HepG2 (cell line): ENCODE measurements around the gene SDC4. TPM values are rescaled to one million over a fixed set of nuclear protein-coding genes. Genes with fewer than 3 reads are reported as not detected.

ENCODE experiments used
- GATAD2A ChIP-seq: IDR thresholded peaks from 2 replicates; pipeline ENCODE4 v1.6.1; 2016
- RXRB ChIP-seq: IDR thresholded peaks from 2 replicates; pipeline ENCODE4 v1.6.1; 2016; ENCODE audit warnings: borderline replicate concordance, missing genetic modification reagents, missing compliant biosample characterization
- ZNF142 ChIP-seq: sonication (generic); formaldehyde crosslinking; IDR thresholded peaks from 2 replicates; pipeline ENCODE4 v1.4.0; 2020; ENCODE audit warnings: missing genetic modification reagents
- ZNF512B ChIP-seq: sonication (generic); formaldehyde crosslinking; IDR thresholded peaks from 2 replicates; pipeline ENCODE4 v1.5.1; 2020; ENCODE audit warnings: missing genetic modification reagents, mild to moderate bottlenecking, borderline replicate concordance
- ZNF513 ChIP-seq: sonication (generic); formaldehyde crosslinking; conservative IDR thresholded peaks from 2 replicates; pipeline ENCODE4 v1.5.0; 2020; ENCODE audit warnings: missing genetic modification reagents
- ZNF776 ChIP-seq: sonication (generic); formaldehyde crosslinking; IDR thresholded peaks from 2 replicates; pipeline ENCODE4 v1.4.0; 2020; ENCODE audit warnings: mild to moderate bottlenecking, missing genetic modification reagents
- ZXDC ChIP-seq: sonication (generic); formaldehyde crosslinking; IDR thresholded peaks from 2 replicates; pipeline ENCODE4 v1.5.0; 2020; ENCODE audit warnings: mild to moderate bottlenecking, missing genetic modification reagents
- polyA plus RNA-seq, 8 experiments: library from polyadenylated mRNA; depleted of rRNA in 3 of 8; stranded (reverse) in 7 of 8; unstranded in 1 of 8; fragments of >200 nt; fragmentation: Illumina TruSeq in 4 of 8; extraction: Trizol in 4 of 8; gene quantifications; 2 replicates each; pipeline versions ENCODE4 v1.2.1 to v1.2.3, GENCODE V29; 2011 to 2016; ENCODE audit warnings: low read depth in 4 of 8, missing spikeins in 1 of 8, mixed read lengths in 1 of 8; ENCODE audit not compliant: insufficient read depth in 1 of 8
- total RNA-seq, 5 experiments: library from RNA; depleted of rRNA; stranded (reverse); fragments of >200 nt; fragmentation: Illumina TruSeq; extraction: Trizol; gene quantifications; 2 replicates each; pipeline ENCODE4 v1.2.3, GENCODE V29; 2016; ENCODE audit warnings: low read depth in 1 of 5
- TF ChIP-seq, protein P1 (sequence below): sonication (generic); formaldehyde crosslinking; IDR thresholded peaks from 2 replicates; pipeline ENCODE4 v1.4.0; 2020; ENCODE audit warnings: mild to moderate bottlenecking, low read depth, missing genetic modification reagents
- TF ChIP-seq, protein P2 (sequence below): sonication (generic); formaldehyde crosslinking; IDR thresholded peaks from 2 replicates; pipeline ENCODE4 v1.4.0; 2020; ENCODE audit warnings: missing genetic modification reagents

Gene SDC4
- total and polyA plus RNA-seq, 2 of the 13 experiments (the other 11 are each of a cell fraction or from before 2014, with no cell fraction given) = 49.0 to 65.1 TPM

DNA sequence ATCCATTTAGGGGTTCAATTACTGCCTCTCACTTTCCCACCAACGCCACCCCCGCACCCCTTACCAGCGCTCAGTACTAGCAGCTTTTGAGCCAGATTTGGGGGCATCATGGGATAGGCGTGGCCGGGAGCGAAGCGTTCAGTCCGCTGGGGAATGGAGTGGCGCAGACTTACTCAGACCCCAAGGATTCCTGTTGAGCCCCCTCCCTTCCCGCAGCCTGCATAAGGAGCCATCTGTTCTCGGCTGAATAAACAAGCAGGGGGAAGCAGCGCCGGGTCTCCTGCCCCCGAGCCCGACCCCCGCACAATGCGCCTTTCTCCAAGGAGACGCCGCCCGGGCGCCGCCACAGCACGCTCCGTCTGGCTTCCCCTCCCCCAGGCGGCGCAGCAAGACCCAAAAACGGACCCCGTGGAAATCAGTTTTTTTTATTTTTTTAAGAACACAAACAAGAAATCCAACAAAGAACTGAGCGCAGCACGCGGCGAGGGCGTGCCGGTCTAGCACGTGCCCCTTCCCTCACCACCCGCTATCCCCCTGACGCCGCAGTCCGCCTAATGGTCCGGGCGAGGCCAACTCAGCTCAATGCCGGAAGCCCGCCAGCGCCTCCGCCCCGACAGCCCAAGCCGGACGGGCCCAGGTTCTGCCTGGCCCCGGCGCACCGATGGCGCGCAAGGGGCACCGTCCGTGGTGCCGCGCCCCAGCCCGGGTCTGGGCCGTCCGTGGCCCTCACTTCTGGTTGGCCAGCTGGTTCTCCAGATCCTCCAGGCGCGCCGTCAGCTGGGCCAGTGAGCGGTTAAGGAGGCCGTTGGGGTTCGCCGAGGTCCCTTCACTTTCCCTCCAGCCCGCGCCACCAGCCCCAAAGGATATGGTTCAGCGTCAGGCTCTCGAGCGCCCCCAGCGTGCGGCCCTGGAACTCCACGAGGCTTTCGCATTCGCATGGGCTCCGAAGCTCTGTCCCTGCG, 54.9 kb downstream of the SDC4 start (continued):
- TF ChIP-seq ZNF142 (CRISPR knock-in tag) = peak; percentile 35; the same call in 1 of the 2 replicates
- TF ChIP-seq, protein P1, sequence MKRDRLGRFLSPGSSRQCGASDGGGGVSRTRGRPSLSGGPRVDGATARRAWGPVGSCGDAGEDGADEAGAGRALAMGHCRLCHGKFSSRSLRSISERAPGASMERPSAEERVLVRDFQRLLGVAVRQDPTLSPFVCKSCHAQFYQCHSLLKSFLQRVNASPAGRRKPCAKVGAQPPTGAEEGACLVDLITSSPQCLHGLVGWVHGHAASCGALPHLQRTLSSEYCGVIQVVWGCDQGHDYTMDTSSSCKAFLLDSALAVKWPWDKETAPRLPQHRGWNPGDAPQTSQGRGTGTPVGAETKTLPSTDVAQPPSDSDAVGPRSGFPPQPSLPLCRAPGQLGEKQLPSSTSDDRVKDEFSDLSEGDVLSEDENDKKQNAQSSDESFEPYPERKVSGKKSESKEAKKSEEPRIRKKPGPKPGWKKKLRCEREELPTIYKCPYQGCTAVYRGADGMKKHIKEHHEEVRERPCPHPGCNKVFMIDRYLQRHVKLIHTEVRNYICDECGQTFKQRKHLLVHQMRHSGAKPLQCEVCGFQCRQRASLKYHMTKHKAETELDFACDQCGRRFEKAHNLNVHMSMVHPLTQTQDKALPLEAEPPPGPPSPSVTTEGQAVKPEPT (CRISPR knock-in tag) = no peak
- TF ChIP-seq ZNF512B (CRISPR knock-in tag) = no peak
- TF ChIP-seq RXRB (CRISPR knock-in tag) = no peak
- no peak for TF ChIP-seq ZXDC (CRISPR knock-in tag)
- TF ChIP-seq ZNF776 (CRISPR knock-in tag) = peak; percentile 69; the same call in 1 of the 2 replicates
- no peak for TF ChIP-seq ZNF513 (CRISPR knock-in tag)
- no peak for TF ChIP-seq GATAD2A (CRISPR knock-in tag)
- TF ChIP-seq, protein P2, sequence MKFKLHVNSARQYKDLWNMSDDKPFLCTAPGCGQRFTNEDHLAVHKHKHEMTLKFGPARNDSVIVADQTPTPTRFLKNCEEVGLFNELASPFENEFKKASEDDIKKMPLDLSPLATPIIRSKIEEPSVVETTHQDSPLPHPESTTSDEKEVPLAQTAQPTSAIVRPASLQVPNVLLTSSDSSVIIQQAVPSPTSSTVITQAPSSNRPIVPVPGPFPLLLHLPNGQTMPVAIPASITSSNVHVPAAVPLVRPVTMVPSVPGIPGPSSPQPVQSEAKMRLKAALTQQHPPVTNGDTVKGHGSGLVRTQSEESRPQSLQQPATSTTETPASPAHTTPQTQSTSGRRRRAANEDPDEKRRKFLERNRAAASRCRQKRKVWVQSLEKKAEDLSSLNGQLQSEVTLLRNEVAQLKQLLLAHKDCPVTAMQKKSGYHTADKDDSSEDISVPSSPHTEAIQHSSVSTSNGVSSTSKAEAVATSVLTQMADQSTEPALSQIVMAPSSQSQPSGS (CRISPR knock-in tag) = no peak
